ENCODE results near the gene DCTD. TPM values are rescaled to one million over a fixed set of nuclear protein-coding genes. Genes with fewer than 3 reads are reported as not detected.
A peak's percentile ranks its signal among the peaks of the same experiment; 100 is the strongest.

Gene DCTD
- total and polyA plus RNA-seq, 2 experiments from 2014 or later, result 39.3 to 40.3 TPM

DNA sequence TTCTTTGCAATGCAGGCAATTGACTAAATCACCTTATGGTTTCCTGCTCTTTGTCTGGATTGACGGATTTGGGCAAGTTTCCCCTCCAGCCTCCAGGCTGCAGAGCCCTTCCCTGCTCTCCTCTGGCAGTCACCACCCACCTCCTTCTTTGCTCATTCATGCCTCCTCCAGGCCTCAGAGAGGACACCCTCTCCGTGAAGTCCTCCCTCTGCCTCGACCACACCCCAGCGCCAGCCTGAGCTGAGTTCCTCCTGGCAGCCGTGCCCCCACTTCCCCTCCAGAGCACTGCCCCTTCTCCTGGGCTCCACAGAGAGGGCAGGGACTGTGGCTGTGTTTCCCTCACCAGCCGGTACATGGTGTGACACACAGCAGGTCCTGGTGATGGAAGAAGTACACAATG, 53.7 kb downstream of the DCTD start (continued):
- TF ChIP-seq, protein P1, sequence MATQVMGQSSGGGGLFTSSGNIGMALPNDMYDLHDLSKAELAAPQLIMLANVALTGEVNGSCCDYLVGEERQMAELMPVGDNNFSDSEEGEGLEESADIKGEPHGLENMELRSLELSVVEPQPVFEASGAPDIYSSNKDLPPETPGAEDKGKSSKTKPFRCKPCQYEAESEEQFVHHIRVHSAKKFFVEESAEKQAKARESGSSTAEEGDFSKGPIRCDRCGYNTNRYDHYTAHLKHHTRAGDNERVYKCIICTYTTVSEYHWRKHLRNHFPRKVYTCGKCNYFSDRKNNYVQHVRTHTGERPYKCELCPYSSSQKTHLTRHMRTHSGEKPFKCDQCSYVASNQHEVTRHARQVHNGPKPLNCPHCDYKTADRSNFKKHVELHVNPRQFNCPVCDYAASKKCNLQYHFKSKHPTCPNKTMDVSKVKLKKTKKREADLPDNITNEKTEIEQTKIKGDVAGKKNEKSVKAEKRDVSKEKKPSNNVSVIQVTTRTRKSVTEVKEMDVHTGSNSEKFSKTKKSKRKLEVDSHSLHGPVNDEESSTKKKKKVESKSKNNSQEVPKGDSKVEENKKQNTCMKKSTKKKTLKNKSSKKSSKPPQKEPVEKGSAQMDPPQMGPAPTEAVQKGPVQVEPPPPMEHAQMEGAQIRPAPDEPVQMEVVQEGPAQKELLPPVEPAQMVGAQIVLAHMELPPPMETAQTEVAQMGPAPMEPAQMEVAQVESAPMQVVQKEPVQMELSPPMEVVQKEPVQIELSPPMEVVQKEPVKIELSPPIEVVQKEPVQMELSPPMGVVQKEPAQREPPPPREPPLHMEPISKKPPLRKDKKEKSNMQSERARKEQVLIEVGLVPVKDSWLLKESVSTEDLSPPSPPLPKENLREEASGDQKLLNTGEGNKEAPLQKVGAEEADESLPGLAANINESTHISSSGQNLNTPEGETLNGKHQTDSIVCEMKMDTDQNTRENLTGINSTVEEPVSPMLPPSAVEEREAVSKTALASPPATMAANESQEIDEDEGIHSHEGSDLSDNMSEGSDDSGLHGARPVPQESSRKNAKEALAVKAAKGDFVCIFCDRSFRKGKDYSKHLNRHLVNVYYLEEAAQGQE (IDR thresholded peaks at IDR 0.05; ENCODE audit: unreplicated experiment), result no peak
- TF ChIP-seq EZH2 (IDR thresholded peaks at IDR 0.05; ENCODE audit: low read depth, unreplicated experiment) (no peak), POLR2AphosphoS5 (IDR thresholded peaks at IDR 0.05; ENCODE audit: low read depth) (no peak)

DNA sequence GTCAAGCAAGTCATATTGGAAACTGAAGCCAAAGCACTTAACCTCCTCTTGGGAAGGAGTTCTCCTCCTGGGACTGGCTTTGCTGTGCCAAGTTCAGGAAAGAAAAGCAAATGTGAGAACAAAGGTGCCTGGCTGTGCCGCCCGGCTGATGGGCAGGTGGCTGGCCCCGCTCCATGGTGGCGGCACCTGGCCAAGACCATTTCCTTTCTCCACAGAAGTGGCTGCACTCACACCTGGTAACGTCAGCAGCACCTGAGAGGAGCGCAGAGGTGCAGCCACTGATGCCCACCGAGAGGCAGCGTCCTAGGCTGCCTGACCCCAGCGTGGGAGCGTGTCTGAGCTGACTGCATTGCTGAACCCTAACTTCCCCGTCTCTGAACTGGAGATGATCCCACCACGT, 54.3 kb downstream of the DCTD start:
- H3K9me3 Mint-ChIP-seq, result no peaks in the 10 kb centered on the region
- no peak overlapping the region for H3K27ac Mint-ChIP-seq
- no peak overlapping the region for H3K4me2 ChIP-seq
- TF ChIP-seq ZNF331 (CRISPR knock-in tag; IDR thresholded peaks at IDR 0.05; ENCODE audit: low read depth) (no peak), EZH2 (IDR thresholded peaks at IDR 0.05; ENCODE audit: low read depth, unreplicated experiment) (no peak), POLR2AphosphoS5 (IDR thresholded peaks at IDR 0.05; ENCODE audit: low read depth) (no peak), NANOG (IDR thresholded peaks at IDR 0.05; ENCODE audit: borderline replicate concordance) (no peak), JUNB (IDR thresholded peaks at IDR 0.05; ENCODE audit: unreplicated experiment) (no peak), STAT1 (IDR thresholded peaks at IDR 0.05; ENCODE audit: unreplicated experiment) (no peak), ZNF114 (CRISPR knock-in tag; IDR thresholded peaks at IDR 0.05) (no peak)
- TF ChIP-seq, protein P2, sequence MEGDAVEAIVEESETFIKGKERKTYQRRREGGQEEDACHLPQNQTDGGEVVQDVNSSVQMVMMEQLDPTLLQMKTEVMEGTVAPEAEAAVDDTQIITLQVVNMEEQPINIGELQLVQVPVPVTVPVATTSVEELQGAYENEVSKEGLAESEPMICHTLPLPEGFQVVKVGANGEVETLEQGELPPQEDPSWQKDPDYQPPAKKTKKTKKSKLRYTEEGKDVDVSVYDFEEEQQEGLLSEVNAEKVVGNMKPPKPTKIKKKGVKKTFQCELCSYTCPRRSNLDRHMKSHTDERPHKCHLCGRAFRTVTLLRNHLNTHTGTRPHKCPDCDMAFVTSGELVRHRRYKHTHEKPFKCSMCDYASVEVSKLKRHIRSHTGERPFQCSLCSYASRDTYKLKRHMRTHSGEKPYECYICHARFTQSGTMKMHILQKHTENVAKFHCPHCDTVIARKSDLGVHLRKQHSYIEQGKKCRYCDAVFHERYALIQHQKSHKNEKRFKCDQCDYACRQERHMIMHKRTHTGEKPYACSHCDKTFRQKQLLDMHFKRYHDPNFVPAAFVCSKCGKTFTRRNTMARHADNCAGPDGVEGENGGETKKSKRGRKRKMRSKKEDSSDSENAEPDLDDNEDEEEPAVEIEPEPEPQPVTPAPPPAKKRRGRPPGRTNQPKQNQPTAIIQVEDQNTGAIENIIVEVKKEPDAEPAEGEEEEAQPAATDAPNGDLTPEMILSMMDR (conservative IDR thresholded peaks at IDR 0.05; ENCODE audit: low read depth in 2 of 2), result no peak
- TF ChIP-seq, protein P3, sequence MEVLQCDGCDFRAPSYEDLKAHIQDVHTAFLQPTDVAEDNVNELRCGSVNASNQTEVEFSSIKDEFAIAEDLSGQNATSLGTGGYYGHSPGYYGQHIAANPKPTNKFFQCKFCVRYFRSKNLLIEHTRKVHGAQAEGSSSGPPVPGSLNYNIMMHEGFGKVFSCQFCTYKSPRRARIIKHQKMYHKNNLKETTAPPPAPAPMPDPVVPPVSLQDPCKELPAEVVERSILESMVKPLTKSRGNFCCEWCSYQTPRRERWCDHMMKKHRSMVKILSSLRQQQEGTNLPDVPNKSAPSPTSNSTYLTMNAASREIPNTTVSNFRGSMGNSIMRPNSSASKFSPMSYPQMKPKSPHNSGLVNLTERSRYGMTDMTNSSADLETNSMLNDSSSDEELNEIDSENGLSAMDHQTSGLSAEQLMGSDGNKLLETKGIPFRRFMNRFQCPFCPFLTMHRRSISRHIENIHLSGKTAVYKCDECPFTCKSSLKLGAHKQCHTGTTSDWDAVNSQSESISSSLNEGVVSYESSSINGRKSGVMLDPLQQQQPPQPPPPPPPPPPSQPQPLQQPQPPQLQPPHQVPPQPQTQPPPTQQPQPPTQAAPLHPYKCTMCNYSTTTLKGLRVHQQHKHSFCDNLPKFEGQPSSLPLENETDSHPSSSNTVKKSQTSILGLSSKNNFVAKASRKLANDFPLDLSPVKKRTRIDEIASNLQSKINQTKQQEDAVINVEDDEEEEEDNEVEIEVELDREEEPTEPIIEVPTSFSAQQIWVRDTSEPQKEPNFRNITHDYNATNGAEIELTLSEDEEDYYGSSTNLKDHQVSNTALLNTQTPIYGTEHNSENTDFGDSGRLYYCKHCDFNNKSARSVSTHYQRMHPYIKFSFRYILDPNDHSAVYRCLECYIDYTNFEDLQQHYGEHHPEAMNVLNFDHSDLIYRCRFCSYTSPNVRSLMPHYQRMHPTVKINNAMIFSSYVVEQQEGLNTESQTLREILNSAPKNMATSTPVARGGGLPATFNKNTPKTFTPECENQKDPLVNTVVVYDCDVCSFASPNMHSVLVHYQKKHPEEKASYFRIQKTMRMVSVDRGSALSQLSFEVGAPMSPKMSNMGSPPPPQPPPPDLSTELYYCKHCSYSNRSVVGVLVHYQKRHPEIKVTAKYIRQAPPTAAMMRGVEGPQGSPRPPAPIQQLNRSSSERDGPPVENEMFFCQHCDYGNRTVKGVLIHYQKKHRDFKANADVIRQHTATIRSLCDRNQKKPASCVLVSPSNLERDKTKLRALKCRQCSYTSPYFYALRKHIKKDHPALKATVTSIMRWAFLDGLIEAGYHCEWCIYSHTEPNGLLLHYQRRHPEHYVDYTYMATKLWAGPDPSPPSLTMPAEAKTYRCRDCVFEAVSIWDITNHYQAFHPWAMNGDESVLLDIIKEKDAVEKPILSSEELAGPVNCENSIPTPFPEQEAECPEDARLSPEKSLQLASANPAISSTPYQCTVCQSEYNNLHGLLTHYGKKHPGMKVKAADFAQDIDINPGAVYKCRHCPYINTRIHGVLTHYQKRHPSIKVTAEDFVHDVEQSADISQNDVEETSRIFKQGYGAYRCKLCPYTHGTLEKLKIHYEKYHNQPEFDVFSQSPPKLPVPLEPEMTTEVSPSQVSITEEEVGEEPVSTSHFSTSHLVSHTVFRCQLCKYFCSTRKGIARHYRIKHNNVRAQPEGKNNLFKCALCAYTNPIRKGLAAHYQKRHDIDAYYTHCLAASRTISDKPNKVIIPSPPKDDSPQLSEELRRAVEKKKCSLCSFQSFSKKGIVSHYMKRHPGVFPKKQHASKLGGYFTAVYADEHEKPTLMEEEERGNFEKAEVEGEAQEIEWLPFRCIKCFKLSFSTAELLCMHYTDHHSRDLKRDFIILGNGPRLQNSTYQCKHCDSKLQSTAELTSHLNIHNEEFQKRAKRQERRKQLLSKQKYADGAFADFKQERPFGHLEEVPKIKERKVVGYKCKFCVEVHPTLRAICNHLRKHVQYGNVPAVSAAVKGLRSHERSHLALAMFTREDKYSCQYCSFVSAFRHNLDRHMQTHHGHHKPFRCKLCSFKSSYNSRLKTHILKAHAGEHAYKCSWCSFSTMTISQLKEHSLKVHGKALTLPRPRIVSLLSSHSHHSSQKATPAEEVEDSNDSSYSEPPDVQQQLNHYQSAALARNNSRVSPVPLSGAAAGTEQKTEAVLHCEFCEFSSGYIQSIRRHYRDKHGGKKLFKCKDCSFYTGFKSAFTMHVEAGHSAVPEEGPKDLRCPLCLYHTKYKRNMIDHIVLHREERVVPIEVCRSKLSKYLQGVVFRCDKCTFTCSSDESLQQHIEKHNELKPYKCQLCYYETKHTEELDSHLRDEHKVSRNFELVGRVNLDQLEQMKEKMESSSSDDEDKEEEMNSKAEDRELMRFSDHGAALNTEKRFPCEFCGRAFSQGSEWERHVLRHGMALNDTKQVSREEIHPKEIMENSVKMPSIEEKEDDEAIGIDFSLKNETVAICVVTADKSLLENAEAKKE (CRISPR knock-in tag; IDR thresholded peaks at IDR 0.05), result no peak
- TF ChIP-seq, protein P4, sequence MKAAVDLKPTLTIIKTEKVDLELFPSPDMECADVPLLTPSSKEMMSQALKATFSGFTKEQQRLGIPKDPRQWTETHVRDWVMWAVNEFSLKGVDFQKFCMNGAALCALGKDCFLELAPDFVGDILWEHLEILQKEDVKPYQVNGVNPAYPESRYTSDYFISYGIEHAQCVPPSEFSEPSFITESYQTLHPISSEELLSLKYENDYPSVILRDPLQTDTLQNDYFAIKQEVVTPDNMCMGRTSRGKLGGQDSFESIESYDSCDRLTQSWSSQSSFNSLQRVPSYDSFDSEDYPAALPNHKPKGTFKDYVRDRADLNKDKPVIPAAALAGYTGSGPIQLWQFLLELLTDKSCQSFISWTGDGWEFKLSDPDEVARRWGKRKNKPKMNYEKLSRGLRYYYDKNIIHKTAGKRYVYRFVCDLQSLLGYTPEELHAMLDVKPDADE (IDR thresholded peaks at IDR 0.05), result no peak

More for the DNA sequence above, 54.3 kb downstream of the DCTD start:
- Histone ChIP-seq H3K27me3 (ENCODE audit: insufficient read depth) (no peaks in the 10 kb centered on the region), H3K4me1 (ENCODE audit: insufficient read depth) (peaks cover 23% of the 10 kb centered on the region; the same call in 1 of the 2 replicates), H3K79me2 (replicated peaks; ENCODE audit: insufficient read depth) (no peaks in the 10 kb centered on the region), H4K20me1 (replicated peaks; ENCODE audit: insufficient read depth) (no peaks in the 10 kb centered on the region), H3K9me2 (ENCODE audit: insufficient read depth) (peaks cover 4% of the 10 kb centered on the region; the same call in 1 of the 2 replicates), H3K4me3 (no peak overlapping the region), H3F3A (replicated peaks; ENCODE audit: low read depth) (no peaks in the 10 kb centered on the region), H3K36me3 (ENCODE audit: insufficient read depth) (no peaks in the 10 kb centered on the region), H3K27ac (ENCODE audit: low read depth) (no peak overlapping the region), H2AFZ (peak overlapping the region; percentile 85)
- Mint-ChIP-seq H3K27me3 (ENCODE audit: insufficient read depth, low read depth, poor library complexity) (peaks cover 16% of the 10 kb centered on the region), H3K4me3 (no peak overlapping the region), H3K36me3 (ENCODE audit: low read depth) (no peaks in the 10 kb centered on the region), H3K4me1 (peaks cover 37% of the 10 kb centered on the region)
- DNase-seq (ENCODE audit: low spot score), result no peak
- ATAC-seq, result peak; percentile 21
